ENCODE measurements around the gene TMA7B. TPM values are rescaled to one million over a fixed set of nuclear protein-coding genes. Genes with fewer than 3 reads are reported as not detected.

The TMA7B gene
- total and polyA plus RNA-seq, 2 of the 4 experiments (the other 2 are of a cell fraction), result not detected

DNA sequence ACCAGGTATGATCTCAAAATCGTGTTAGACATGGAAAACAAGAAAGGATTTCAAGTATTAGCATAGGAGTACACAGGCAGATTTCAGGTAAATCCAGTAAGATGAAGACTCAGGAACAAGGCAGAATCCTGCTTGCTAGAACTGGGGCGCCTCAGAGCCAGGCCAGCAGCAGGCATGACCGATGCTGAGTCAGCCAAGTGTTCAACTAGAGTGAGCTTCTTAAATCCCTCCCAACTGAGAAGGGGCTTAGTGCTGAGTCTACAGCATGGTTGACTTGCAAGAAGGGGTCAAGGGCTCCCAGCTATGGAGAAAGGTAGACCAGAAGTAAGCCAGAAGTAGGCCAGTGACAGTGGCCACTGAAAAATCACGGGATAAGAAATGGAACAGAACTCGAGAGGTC is 46.9 kb upstream of the TMA7B start:
- WGBS, 2 experiments (ENCODE audit: extremely low coverage in 2 of 2, insufficient read length in 1 of 2), result 72% methylated on average over 2 of the region's 5 CpGs; no CpG with 5 or more reads in 1 of the 2 experiments
- no peak overlapping the region for H2BK15ac ChIP-seq (ENCODE audit: low read depth, low read length)
- H3K27ac ChIP-seq (ENCODE audit: insufficient read depth, low read length), result no peak overlapping the region
- no peak overlapping the region for H4K91ac ChIP-seq (ENCODE audit: insufficient read depth, low read depth, low read length)
- no peaks in the 10 kb centered on the region for H4K20me1 ChIP-seq (ENCODE audit: insufficient read depth, low read length)
- H3K56ac ChIP-seq (ENCODE audit: extremely low read depth, insufficient read depth, low read length), result no peak overlapping the region
- H2AFZ ChIP-seq (replicated peaks; ENCODE audit: low read length, poor library complexity), result no peak overlapping the region
- H2BK20ac ChIP-seq (ENCODE audit: low read depth, low read length), result no peak overlapping the region
- in situ Hi-C loops (cut with MboI; ENCODE audit: low sequenced_read_pairs), result no loop called here
- H3K4me3 ChIP-seq (ENCODE audit: insufficient read depth, low read depth, low read length), result no peak overlapping the region
- no peak overlapping the region for H3K4ac ChIP-seq (ENCODE audit: low read depth, low read length)
- no peak overlapping the region for H4K5ac ChIP-seq (ENCODE audit: low read depth, low read length)
- ChIA-PET CTCF (no interaction called here), POLR2A (ENCODE audit: unreplicated experiment) (no interaction called here)
- H4K8ac ChIP-seq (ENCODE audit: low read depth in 2 of 2, low read length in 2 of 2), result no peak overlapping the region
- no peaks in the 10 kb centered on the region for H3K4me1 ChIP-seq (ENCODE audit: control insufficient read depth, insufficient read depth, low read length)
- no peaks in the 10 kb centered on the region for H3K79me1 ChIP-seq (ENCODE audit: low read depth in 1 of 2, low read length in 2 of 2)
- dilution Hi-C loops (cut with HindIII; ENCODE audit: low sequenced_read_pairs, unreplicated experiment), result no loop called here
- no peaks in the 10 kb centered on the region for H3K9me3 ChIP-seq (ENCODE audit: control insufficient read depth, insufficient read depth, low read length)
- no peak overlapping the region for H2BK5ac ChIP-seq (ENCODE audit: low read depth, low read length, poor library complexity, severe bottlenecking)
- DNase-seq, result no peak
- no peak overlapping the region for H3K14ac ChIP-seq (replicated peaks; ENCODE audit: low read depth, low read length)
- no peak overlapping the region for H2BK120ac ChIP-seq (ENCODE audit: low read depth, low read length)
- TF ChIP-seq POLR2A (IDR thresholded peaks at IDR 0.05; ENCODE audit: low read depth, low read length) (no peak), MAZ (IDR thresholded peaks at IDR 0.05; ENCODE audit: borderline replicate concordance, low read depth, low read length) (no peak), CEBPB (IDR thresholded peaks at IDR 0.05; ENCODE audit: low read depth, low read length) (no peak), RFX5 (IDR thresholded peaks at IDR 0.05; ENCODE audit: low read depth, low read length) (no peak), RAD21 (IDR thresholded peaks at IDR 0.05; ENCODE audit: low read length) (no peak), SMC3 (IDR thresholded peaks at IDR 0.05; ENCODE audit: low read depth, low read length) (no peak), CHD1 (IDR thresholded peaks at IDR 0.05; ENCODE audit: low read depth, low read length) (no peak), MAFK (IDR thresholded peaks at IDR 0.05; ENCODE audit: low read depth, low read length) (no peak), BHLHE40 (IDR thresholded peaks at IDR 0.05; ENCODE audit: low read depth, low read length) (no peak), RCOR1 (IDR thresholded peaks at IDR 0.05; ENCODE audit: insufficient replicate concordance, low read length) (no peak), MXI1 (IDR thresholded peaks at IDR 0.05; ENCODE audit: borderline replicate concordance, low read depth, low read length) (no peak), FOS (IDR thresholded peaks at IDR 0.05; ENCODE audit: low read depth, low read length) (no peak), NFE2L2 (IDR thresholded peaks at IDR 0.05; ENCODE audit: low read depth, low read length) (no peak)
- TF ChIP-seq, protein P1, sequence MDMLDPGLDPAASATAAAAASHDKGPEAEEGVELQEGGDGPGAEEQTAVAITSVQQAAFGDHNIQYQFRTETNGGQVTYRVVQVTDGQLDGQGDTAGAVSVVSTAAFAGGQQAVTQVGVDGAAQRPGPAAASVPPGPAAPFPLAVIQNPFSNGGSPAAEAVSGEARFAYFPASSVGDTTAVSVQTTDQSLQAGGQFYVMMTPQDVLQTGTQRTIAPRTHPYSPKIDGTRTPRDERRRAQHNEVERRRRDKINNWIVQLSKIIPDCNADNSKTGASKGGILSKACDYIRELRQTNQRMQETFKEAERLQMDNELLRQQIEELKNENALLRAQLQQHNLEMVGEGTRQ (IDR thresholded peaks at IDR 0.05; ENCODE audit: low read depth, low read length), result no peak
- TF ChIP-seq, protein P2, sequence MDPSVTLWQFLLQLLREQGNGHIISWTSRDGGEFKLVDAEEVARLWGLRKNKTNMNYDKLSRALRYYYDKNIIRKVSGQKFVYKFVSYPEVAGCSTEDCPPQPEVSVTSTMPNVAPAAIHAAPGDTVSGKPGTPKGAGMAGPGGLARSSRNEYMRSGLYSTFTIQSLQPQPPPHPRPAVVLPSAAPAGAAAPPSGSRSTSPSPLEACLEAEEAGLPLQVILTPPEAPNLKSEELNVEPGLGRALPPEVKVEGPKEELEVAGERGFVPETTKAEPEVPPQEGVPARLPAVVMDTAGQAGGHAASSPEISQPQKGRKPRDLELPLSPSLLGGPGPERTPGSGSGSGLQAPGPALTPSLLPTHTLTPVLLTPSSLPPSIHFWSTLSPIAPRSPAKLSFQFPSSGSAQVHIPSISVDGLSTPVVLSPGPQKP (IDR thresholded peaks at IDR 0.05; ENCODE audit: borderline replicate concordance, low read depth, low read length), result no peak
- TF ChIP-seq, protein P3, sequence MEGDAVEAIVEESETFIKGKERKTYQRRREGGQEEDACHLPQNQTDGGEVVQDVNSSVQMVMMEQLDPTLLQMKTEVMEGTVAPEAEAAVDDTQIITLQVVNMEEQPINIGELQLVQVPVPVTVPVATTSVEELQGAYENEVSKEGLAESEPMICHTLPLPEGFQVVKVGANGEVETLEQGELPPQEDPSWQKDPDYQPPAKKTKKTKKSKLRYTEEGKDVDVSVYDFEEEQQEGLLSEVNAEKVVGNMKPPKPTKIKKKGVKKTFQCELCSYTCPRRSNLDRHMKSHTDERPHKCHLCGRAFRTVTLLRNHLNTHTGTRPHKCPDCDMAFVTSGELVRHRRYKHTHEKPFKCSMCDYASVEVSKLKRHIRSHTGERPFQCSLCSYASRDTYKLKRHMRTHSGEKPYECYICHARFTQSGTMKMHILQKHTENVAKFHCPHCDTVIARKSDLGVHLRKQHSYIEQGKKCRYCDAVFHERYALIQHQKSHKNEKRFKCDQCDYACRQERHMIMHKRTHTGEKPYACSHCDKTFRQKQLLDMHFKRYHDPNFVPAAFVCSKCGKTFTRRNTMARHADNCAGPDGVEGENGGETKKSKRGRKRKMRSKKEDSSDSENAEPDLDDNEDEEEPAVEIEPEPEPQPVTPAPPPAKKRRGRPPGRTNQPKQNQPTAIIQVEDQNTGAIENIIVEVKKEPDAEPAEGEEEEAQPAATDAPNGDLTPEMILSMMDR (conservative IDR thresholded peaks at IDR 0.05; ENCODE audit: low read depth, low read length), result no peak
- no peaks in the 10 kb centered on the region for H3K36me3 ChIP-seq (ENCODE audit: control insufficient read depth, insufficient read depth, low read length)
- H2AK5ac ChIP-seq (ENCODE audit: low read depth, low read length), result no peak overlapping the region
- H3K9ac ChIP-seq (ENCODE audit: low read depth, low read length), result no peak overlapping the region
- H3K9me1 ChIP-seq (ENCODE audit: insufficient read depth, low read length), result no peaks in the 10 kb centered on the region
- no peak overlapping the region for H3K4me2 ChIP-seq (ENCODE audit: low read depth, low read length)
- H3K23ac ChIP-seq (ENCODE audit: low read depth, low read length), result no peak overlapping the region
- no peak overlapping the region for H3K18ac ChIP-seq (ENCODE audit: low read depth, low read length)
- intact Hi-C loops (cut with micrococcal nuclease), result no loop called here
- H2AK9ac ChIP-seq (replicated peaks; ENCODE audit: low read depth, low read length, poor library complexity), result no peak overlapping the region
- no TSS peak for BruUV-seq (replicated peaks)
- ATAC-seq (ENCODE audit: low read depth), result no peak
- peaks cover 44% of the 10 kb centered on the region for H3K27me3 ChIP-seq (ENCODE audit: control insufficient read depth, insufficient read depth, low read length)
